HG03135 (cell line): Measurements from ENCODE around the gene DPP6.

ENCODE experiments used
- ATAC-seq: cut with Tn5 transposase; IDR thresholded peaks from one replicate; pipeline ENCODE4 v1.9.1; 2021; ENCODE audit warnings: mild to moderate bottlenecking, moderate library complexity; ENCODE audit not compliant: unreplicated experiment

DPP6 gene

DNA sequence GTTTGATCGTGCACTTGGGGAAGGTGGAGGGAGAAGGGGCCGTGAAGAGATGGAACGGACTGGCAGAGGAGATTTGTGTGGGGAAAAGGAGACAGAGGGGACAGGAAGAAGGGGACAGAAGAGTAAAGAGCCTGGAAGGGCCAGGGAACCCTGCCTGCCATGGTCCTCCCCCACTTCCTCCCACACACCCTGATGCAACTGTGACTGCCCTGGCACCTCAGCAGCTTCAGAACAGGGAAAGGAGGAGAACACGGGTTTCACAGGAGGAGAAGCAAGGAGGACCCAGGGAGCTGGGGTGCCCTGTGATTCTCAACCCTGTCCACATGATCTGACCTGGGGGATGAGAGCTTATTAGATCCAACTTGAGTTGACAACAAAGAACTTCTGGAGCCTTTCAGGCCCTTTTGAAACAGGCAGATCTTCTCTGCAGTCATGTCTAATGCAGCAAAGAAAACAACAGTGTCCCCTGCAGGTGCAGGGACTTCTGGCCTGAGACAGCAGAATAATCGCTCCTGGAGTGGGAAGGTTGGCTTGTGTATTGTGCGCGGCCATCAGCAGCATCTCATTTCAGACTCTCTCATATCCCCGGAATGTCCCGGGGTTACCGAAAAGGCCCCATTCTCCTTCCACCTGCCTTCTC, 529.2 kb downstream of the DPP6 start:
- ATAC-seq = no peak

DNA sequence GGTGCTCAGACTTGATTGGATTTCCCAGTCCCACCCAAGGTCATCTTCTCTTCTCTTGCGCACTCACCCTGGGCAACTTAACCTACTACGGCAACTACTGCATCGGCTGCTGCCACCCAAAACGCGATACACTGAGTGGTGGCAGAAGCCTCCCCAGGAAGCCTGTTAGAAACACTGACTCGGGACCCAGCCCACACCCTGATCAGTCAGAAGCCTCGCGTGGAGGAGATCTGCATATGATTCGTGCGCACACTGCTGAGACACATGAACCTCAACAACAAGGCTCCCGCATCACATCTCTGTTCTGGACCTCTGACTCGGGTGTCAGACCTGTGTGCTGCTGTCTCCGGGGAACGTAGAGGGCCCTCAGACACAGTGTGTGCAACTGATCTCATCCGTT, 531.3 kb downstream of the DPP6 start:
- ATAC-seq = no peak

GRCh38 chr7:154584352-154585252, 532.4 kb downstream of the DPP6 start:
- no peak for ATAC-seq

- ATAC-seq = no peak
Observed at GRCh38 chr7:154587792-154588191, 535.6 kb downstream of the DPP6 start.

DNA sequence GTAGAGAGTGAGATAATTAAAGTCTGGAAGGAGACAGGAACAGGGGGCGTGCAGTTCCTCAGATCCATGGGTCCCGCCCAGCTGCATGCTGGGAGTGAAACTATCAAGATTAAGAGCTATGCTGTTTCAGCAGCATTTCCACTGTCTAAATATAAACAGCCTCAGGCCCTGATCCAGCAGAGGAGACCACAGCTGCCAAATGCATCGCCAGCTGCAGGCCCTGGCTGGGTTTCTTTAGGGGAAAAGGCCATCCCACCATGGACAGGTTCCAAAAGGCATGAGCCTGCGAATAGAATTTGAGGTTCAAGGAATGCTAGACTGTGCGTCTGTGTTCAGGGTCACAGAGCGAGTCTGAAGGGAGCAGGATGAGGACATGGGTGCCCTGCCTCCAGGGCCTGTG, 539.3 kb downstream of the DPP6 start:
- ATAC-seq = no peak

DNA sequence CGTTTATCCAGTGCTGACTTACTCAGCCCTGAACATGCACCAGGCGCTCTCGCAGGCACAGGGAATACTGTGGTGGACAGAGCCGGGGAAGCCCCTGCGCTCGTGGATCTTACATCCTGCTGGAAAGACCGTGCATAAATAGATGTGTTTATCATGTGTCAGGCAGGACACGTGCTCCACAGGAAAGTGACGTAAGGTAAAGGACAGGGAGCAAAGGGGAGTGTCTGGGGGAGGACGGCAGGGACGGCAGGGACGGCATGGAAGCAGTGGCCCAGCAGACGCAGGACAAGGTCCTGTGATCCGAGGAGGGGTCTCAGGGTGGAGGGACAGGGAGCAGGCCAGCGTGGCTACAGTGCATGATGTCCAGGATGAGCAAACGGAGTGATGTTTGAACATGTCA, 540.2 kb downstream of the DPP6 start:
- no peak for ATAC-seq

DNA sequence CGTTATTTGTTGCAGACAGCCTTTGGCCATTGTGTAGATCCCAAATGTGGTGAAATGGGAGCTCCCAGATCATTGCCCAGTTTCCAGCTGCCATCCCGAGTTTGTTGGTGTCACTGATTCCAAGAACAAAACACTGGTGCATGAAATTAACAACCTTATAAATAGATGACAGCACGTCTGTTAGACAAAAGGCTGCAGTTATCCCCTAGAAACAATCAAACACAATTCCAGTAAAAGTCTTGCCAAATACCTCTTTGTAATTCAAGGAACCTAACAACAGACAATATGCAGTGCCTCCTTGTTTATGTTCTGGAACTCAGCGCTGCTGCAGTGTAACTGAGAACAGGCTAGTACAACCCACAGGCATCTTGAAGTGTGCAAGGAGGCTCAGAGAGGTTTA, 546.2 kb downstream of the DPP6 start:
- ATAC-seq = no peak

DNA sequence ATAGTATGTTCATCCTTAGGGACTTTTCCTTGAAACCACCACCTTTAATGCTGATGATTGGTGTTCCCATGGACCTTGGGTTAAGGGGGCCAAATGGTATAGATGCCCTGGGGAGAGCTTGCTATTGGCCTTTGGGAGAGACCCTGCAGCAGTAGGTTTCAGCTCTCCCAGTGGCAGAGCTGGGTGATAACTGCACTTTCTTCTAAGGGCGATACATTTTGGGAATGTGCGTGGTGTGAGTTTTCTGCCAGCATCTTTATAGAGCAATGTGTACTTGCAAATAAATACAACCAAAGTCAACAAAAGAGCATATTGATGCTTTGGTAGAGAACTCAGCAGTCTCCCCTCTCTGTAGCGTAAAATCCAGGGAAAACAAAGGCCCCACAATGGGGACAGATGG, 546.7 kb downstream of the DPP6 start:
- no peak for ATAC-seq

GRCh38 chr7:154610903-154611302, 558.7 kb downstream of the DPP6 start:
- ATAC-seq = no peak

GRCh38 chr7:154613811-154614210, 561.6 kb downstream of the DPP6 start:
- no peak for ATAC-seq

DNA sequence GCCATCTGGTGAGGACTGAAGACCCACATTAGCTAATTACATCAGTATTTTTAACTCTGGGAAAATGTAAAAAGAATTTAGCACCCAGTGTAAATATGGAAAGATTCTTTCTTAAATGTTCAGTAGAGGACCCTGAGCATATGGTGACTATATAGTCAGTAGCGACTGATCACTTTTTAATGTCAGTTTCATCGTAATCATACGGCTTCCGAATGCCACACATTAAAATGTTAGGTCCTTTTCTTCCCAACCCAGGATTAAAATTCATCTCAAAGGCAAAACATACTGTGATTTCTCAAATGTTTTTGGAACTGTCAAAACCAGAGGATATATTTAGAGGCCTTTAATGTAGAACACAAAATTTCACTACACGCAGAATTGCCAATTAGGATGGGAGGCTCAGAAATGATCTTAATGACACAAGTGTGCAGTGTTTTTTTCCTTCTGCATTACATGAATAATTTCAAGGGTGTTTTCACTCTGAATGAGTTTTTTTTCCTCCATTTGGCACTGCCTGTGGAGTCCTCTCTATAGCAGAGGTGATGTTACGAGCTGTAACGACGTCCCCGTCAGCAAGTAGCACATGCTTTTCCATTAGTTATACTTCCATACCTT, 568.0 kb downstream of the DPP6 start:
- no peak for ATAC-seq

DNA sequence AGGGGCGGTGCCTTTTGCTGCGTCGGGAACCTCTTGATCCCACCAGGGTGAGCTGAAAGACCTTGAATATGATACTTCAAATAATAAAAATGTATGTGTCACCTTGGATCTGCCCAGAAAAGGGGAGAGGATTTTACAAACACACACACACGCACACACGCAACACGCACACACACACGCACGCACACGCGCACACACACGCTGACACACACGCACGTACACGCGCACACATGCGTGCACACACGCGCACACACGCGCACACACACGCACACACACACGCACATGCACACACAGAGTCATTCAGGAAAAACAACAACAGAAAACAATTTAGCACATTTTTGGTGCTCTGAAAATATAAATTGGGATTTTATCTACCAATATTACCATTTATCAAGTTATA, 571.2 kb downstream of the DPP6 start:
- ATAC-seq = no peak

DNA sequence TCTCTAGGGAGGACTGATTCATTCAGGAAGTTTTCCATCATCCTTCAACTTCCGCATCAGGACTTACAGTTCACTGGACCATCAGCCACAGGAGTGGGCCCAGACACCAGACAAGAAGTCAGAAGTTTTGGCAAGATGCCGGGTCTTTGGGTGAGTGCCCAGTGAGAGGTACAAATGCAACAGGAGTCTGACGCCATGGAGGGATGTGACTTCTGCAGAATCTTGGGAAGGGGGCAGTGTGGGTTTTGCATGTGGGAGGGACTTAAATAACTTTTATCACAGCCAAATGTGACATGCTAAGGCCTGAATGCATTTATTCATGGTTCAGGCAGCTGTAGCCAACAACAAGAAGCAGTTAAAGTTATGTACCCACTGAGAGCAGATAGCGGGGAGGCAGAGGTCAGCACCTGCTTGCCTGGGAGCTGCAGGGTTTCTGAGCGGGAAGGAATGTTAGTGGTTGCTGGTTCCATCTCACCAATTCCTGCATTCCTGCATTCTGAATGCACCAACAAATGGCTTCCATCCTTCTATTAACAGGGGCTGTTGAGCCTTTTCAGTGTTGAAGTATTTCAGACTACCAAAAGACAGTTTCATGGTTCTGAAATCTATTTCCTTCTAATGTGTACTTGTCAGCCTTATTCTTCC, 575.6 kb downstream of the DPP6 start:
- ATAC-seq = no peak

DNA sequence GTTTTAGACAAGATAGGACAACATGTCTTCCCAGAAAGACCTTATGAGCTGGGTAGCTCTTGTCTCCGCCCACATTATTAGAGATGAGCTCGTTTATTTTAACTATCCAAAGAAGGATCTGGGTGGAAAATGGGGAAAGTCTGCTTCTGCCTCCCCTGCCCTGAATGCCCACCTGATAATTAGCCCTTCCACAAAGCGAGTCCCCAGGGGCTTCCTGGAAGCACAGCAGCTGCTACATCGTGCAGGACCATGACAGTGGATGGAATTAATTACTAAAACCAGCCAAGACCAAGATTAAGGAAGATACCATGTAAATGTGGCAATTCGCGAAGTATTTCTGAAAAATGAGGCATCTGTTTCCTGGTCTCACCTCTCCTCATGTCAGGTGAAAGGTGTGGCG, 576.4 kb downstream of the DPP6 start:
- ATAC-seq = no peak

GRCh38 chr7:154631162-154631561, 579.0 kb downstream of the DPP6 start:
- no peak for ATAC-seq

DNA sequence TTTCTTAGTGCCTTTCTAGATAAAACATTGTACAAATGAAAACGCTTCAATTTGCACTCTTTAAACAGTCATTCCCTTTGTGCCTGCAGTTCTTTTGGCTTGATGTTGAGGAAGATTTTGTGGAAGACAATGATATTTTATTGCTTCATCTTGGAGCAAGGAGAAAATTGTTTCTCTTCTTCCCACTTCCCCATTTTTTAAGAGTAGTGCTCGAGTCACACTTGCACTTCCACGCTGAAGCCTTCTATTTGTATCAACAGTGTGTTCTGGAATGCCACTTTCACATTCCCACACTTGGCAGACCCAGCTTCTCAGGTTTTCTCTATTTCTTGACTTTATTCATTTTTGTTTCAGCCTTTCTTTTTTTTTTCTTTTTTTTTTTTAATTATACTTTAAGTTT, 581.4 kb downstream of the DPP6 start:
- no peak for ATAC-seq

GRCh38 chr7:154638286-154638685, 586.1 kb downstream of the DPP6 start:
- ATAC-seq = no peak

DNA sequence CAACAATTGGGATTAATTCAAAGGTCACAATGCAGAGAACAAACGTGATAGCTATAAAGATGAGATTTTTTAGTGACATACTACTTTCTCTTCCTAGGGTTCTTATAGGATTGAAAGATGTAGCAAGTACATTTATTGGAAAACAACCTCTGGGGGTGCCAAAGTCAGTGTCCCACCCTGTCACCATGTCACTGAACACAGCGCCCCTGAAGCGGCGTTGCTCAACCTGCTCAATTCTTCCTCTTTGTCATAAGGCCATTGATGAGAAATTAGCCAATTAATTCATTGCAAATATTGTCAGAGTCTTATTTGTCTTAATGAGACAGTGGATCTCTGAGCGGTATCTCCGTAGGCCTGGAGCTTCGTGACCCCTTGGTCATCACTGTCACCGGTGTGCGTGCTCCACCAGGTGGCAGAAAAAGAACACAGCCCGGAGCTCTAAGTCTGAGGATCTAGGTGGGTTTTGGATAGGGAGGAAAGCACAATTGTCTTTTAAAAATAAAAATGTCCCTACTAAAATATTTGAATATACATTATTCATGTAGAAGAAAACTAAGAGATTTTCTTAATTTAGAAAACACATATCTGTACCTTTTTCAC, 588.2 kb downstream of the DPP6 start:
- no peak for ATAC-seq

DNA sequence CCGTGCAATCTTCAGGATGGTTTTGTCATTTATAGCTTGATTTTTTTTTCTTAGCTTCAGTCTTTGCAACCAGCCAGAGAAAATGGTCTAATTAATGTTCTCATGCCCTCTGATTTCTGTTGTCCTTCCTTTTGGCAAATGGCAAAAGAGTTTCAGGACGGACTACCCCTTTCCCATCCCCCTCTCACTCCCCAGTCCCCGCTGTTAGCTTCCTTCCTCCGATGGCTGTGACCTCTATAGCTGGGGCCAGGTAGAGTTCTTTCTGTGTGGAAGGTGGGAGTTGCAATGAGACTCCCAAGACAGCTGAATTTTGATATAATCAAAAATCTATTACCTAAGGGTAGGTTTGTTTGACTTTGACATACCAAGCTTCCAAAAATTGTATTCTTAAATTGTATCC, 588.7 kb downstream of the DPP6 start:
- no peak for ATAC-seq

DNA sequence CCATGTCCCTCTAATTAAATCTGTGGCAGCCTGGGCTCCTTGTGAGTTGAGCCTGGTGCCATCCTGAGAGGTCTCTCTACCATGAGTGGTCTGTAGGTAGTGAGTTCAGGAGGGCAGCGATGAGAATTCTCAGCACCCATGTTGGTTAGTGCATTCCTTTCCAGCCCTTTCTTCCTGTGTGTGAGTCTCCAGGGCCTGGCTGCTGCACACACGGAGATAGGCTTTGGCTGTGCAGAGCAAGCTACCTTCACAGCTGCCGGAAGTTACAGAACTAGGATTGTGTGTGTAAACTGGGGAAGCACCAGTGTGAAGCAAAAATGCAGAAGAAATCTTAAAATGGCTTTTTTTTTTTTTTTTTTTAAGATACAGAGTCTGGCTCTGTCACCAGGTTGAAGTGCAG, 592.2 kb downstream of the DPP6 start:
- ATAC-seq = no peak
